Bone marrow (tissue), 2 donors: ENCODE measurements around the gene OXLD1.

ENCODE experiments used
- DNase-seq, 2 donors: peaks; one replicate each; lab custom pipeline; 2025; lab: John Stamatoyannopoulos, UW

Gene OXLD1

GRCh38 chr17:81666342-81667191, at the start of gene OXLD1, which contains the start of gene CCDC137:
TSS of gene OXLD1 (minus strand) at chr17:81666605. CDS start at chr17:81666577, 28 bp downstream.
TSS of gene CCDC137 (plus strand) at chr17:81666737. CDS start at chr17:81666767, 30 bp downstream.
- DNase-seq = peak; percentile 72 to 92

- DNase-seq = no peak
These were observed 48.9 kb upstream of the OXLD1 start for GRCh38 chr17:81715107-81715871.

GRCh38 chr17:81714412-81715106, 48.2 kb upstream of the OXLD1 start:
- DNase-seq = no peak

GRCh38 chr17:81713556-81714411, 47.4 kb upstream of the OXLD1 start:
- DNase-seq = no peak

- no peak for DNase-seq
These were observed 46.7 kb upstream of the OXLD1 start for GRCh38 chr17:81713004-81713555.

GRCh38 chr17:81712468-81713003, 46.1 kb upstream of the OXLD1 start:
- DNase-seq = no peak

- peak; percentile 20 to 60 for DNase-seq
These were observed 45.5 kb upstream of the OXLD1 start, which contains the start of gene SLC25A10 for GRCh38 chr17:81711814-81712467. TSS of gene SLC25A10 (plus strand) at chr17:81712284. CDS start at chr17:81712427, 143 bp downstream.

- DNase-seq = no peak
These were observed 44.3 kb upstream of the OXLD1 start for GRCh38 chr17:81710514-81711308.

- DNase-seq = no peak
These were observed 42.4 kb upstream of the OXLD1 start for GRCh38 chr17:81708739-81709185.

- no peak for DNase-seq
These were observed 41.6 kb upstream of the OXLD1 start for GRCh38 chr17:81707725-81708646.

- no peak for DNase-seq
These were observed 40.6 kb upstream of the OXLD1 start for GRCh38 chr17:81706757-81707624.

- DNase-seq = no peak
These were observed 39.8 kb upstream of the OXLD1 start for GRCh38 chr17:81706232-81706611.

- no peak for DNase-seq
These were observed 39.3 kb upstream of the OXLD1 start for GRCh38 chr17:81705518-81706231.

- DNase-seq = no peak
These were observed 37.6 kb upstream of the OXLD1 start for GRCh38 chr17:81703747-81704654.
